ENCODE measurements around the gene SLC26A4.

DNA sequence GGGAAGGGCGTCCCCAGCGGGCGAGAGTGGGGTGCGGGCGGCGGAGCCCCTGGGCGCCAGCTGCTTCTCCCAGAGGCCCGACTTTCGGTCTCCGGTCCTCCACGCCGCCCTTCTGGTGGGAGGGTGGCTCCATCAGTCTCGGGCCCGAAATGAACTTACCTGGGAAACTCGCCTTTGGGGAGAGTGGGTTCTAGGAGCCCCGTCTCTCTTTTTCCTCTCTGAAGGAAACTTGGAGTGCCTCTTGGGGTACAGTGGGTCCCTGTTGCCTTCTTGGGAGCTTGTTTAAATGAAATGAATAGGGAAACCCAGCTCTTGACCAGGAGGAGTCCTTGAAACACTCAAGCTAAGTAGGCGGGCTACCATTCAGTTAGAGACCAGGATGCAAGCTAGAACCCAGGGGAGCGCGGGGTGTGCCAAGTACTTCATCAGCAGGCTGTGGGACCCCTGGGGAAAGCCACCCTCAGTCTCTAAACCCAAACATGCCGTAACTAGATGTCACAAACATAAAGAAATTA is 1.3 kb downstream of the SLC26A4 start:
- TF ChIP-seq CTCF (IDR thresholded peaks at IDR 0.05) (peak; percentile 24), EZH2 (IDR thresholded peaks at IDR 0.05; ENCODE audit: borderline replicate concordance, insufficient read depth, low read depth, low read length, poor library complexity, severe bottlenecking) (no peak)
